Iris pigment epithelial cell (primary cell): ENCODE data around the gene IL1RN.
A peak's percentile ranks its signal among the peaks of the same experiment; 100 is the strongest.
"Not testable (repeated sequence)": the region's sequence is repeated elsewhere in the genome, so short reads cannot be mapped to it uniquely, and the experiment has no call there.

ENCODE experiments used
- DNase-seq: peaks from one replicate; pipeline ENCODE4 v3.0.0-alpha.2; 2011; ENCODE audit warnings: low read depth

IL1RN gene

GRCh38 chr2:113126845-113127645 lies at the start of gene IL1RN:
Gene IL1RN, plus strand, starts transcription at chr2:113127598. Its CDS starts 27 bp downstream, at chr2:113127625.
- DNase-seq, result no peak

- DNase-seq, result peak; percentile 10
These were observed 49.5 kb upstream of the IL1RN start for GRCh38 chr2:113077921-113078320.

GRCh38 chr2:113078350-113078839 lies 49.0 kb upstream of the IL1RN start:
- peak; percentile 31 for DNase-seq

GRCh38 chr2:113079131-113079530 lies 48.3 kb upstream of the IL1RN start:
- DNase-seq, result no peak

GRCh38 chr2:113080134-113080533 lies 47.3 kb upstream of the IL1RN start:
- DNase-seq, result peak; percentile 10

- DNase-seq, result no peak
These were observed 45.7 kb upstream of the IL1RN start for GRCh38 chr2:113081488-113082210.

- no peak for DNase-seq
These were observed 44.1 kb upstream of the IL1RN start for GRCh38 chr2:113083296-113083695.

GRCh38 chr2:113084249-113085000 lies 43.0 kb upstream of the IL1RN start:
- DNase-seq, result peak; percentile 16

- DNase-seq, result no peak
These were observed 41.9 kb upstream of the IL1RN start for GRCh38 chr2:113085542-113085941.

- no peak for DNase-seq
These were observed 39.0 kb upstream of the IL1RN start for GRCh38 chr2:113088213-113088992.

GRCh38 chr2:113089916-113090315 lies 37.5 kb upstream of the IL1RN start:
- DNase-seq, result no peak

- no peak for DNase-seq
These were observed 36.0 kb upstream of the IL1RN start for GRCh38 chr2:113091231-113091896.

- no peak for DNase-seq
These were observed 34.4 kb upstream of the IL1RN start for GRCh38 chr2:113092864-113093612.

- no peak for DNase-seq
These were observed 33.8 kb upstream of the IL1RN start for GRCh38 chr2:113093613-113093977.

GRCh38 chr2:113096306-113096705 lies 31.1 kb upstream of the IL1RN start:
- DNase-seq, result not testable (repeated sequence)

- DNase-seq, result not testable (repeated sequence)
These were observed 30.4 kb upstream of the IL1RN start for GRCh38 chr2:113096842-113097618.

GRCh38 chr2:113098041-113098440 lies 29.4 kb upstream of the IL1RN start:
- DNase-seq, result no peak

- DNase-seq, result no peak
These were observed 28.9 kb upstream of the IL1RN start for GRCh38 chr2:113098532-113098931.

- no peak for DNase-seq
These were observed 25.3 kb upstream of the IL1RN start for GRCh38 chr2:113102133-113102532.

- DNase-seq, result no peak
These were observed 24.1 kb upstream of the IL1RN start for GRCh38 chr2:113103277-113103676.
